Activated CD4-positive, alpha-beta T cell treated with anti-CD3 and anti-CD28 coated beads, Interleukin-2, amount 50 U/mL, for 48 hours (primary cell): ENCODE results near the gene MYH8.
A peak's percentile ranks its signal among the peaks of the same experiment; 100 is the strongest.

Experiments used
- DNase-seq, 2 experiments: peaks; one replicate each; pipeline ENCODE4 v3.0.0-alpha.2; 2020

The MYH8 gene

DNA sequence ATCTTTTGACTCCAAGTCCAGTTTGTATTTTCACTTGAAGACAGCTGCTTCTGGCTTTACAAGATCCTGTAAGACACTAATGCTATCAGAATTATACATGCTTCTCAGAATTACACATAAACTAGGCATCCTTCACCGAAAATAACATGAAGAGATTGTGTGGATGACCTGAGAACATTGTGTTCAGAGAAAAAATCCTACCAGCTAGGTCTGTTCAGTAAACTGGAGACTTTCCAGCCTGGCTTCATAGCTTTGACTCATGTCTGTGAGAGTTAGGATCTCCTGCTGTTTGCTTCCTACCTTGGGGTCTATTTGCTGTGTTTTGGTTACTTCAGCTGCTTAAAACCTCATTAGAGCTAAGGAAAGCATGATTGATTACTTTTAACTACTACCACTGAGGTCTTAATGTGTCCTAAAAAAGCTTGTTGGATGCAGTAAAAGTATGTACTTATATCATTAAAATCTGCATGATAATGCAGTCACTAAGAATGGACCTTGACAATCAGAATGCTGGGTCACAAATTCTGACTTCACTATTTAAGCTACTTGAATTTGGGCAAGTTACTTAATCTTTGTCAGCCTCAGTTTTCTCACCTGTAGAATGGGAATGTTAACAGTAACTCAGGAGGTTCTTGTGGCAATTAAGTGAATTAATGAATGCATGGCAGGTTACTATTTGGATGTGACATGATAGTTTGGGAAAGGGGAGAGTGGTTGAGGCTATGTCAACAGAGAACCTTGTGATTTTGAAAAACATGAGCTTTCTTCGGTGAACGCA is 40.9 kb downstream of the MYH8 start:
- no peak for DNase-seq

- no peak for DNase-seq
Measured at GRCh38 chr17:10372906-10373305, 48.8 kb downstream of the MYH8 start, which contains the start of gene MYH13. Gene MYH13, minus strand, starts transcription at chr17:10373006. Its CDS starts 8,476 bp downstream, at chr17:10364530.

GRCh38 chr17:10370016-10370608 is 51.6 kb downstream of the MYH8 start:
- no peak for DNase-seq

DNA sequence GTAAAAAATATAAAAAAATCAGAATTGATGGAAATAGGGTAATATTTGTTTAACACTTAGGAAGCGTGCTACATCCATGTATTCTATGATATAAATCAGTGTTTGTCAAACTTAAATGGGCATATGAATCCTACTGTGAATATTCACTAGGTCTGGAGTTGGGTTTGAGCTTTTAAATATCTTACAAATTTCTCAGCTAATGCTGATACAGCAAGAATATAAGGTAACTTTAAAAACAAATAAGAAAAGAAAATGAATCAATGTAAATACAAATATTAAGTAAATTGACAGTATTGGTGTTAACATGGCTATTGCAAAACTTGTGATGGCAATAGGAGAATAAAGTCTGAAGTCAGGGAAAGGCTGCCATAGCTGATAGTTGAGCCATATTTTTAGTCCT is 52.5 kb downstream of the MYH8 start:
- no peak for DNase-seq

DNA sequence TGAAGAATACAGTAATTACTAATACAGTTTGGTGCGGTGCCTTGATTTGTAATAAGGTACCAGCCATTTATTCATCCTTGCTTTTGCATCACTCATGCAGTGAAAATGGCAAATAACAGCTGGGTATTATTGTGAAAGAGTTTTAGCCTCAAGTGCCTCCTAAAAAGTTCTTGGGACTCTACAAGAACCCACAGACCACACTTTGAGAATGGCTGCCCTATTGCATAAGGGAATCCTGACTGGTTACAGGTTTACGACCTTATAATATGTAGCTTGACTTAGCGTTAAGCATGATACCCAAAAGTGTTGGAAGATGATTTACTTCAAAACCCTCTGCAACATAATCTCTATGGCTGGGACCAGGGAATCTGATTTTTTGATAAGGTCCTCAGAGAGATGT is 53.2 kb downstream of the MYH8 start:
- no peak for DNase-seq

GRCh38 chr17:10360578-10360977 is 61.2 kb downstream of the MYH8 start:
- DNase-seq = no peak

DNA sequence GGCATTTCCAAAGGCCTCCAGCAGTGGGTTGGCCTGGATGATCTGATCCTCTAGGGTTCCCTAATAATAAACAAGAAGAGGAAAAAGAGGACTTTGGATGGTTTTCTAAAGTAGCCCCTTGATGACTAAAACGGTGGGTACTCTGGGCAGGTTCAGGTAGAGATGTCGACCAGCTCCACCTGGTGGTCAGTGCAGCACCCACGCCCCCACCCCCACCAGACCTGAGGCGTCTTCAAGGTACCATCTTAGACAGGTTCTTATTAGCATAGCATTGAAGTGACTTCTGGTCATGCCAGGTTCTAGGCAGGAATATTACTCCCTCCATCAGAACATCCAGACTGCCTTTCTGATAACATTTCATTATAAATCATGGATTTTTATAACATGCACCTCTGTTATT is 64.0 kb downstream of the MYH8 start:
- peak; percentile 13 to 18 for DNase-seq

GRCh38 chr17:10354651-10355050 is 67.1 kb downstream of the MYH8 start:
- DNase-seq = no peak

GRCh38 chr17:10352893-10353292 is 68.9 kb downstream of the MYH8 start:
- DNase-seq = no peak

DNA sequence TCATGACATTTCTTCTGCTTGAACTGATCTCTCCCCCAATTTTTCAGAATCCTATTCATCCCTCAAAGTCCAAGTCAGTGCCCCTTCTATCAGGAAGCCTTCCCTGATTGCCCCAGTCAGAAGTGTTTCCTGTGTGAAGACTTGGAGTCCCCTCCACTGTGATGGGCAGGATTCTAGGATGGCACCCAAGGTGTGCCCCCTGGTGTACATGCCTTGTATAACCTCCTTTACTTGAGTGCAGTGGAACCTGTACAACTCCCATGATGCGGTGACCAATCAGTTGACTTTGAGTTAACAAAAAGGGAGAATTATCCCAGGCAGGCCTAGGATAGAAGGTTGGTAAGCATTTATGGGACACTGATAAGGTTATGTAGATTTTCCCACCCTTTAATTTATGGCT is 72.3 kb downstream of the MYH8 start:
- peak in 1 of 2 experiments; percentile 5 for DNase-seq

DNA sequence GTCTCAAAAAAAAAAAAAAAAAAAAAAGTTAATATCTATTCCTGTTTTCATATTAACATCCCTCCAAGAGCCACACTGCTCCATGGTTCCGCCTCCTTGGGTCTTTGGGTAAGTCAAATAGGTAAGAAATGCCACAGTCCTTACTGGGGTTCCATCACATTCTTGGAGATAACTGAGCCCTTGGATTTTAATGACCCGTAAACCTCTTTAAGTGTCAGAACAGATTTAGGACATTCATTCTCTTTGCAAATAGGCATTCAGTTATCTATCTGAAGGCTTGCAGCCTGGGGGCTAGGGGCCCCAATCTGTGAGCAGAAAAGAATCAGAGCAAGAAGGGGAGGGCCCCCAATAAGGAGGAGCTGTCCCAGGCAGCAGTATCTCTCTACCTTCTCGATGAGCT is 76.9 kb downstream of the MYH8 start:
- DNase-seq = no peak
